Hematopoietic multipotent progenitor cell (in vitro differentiated cells): ENCODE results near the gene MARCHF10. TPM values are rescaled to one million over a fixed set of nuclear protein-coding genes. Genes with fewer than 3 reads are reported as not detected.

ENCODE experiments used
- DNase-seq, 3 donors: peaks; one replicate each; pipeline ENCODE4 v3.0.0-alpha.2; 2011 to 2015; ENCODE audit warnings: low read depth in 2 of 3, low spot score in 2 of 3
- total RNA-seq: library from RNA; depleted of rRNA; stranded (reverse); fragments of >200 nt; gene quantifications from one replicate; pipeline ENCODE4 v1.2.3, GENCODE V29; 2012

The MARCHF10 gene
- total RNA-seq, 1 donor: not detected

GRCh38 chr17:62823111-62823893 lies 15.2 kb upstream of the MARCHF10 start:
- no peak for DNase-seq

GRCh38 chr17:62822080-62822904 lies 14.2 kb upstream of the MARCHF10 start:
- DNase-seq: no peak

GRCh38 chr17:62821189-62822079 lies 13.3 kb upstream of the MARCHF10 start:
- DNase-seq: no peak

- peak in 1 of 3 donors; percentile 31 for DNase-seq
These were observed 11.6 kb upstream of the MARCHF10 start for GRCh38 chr17:62819511-62820221.

- DNase-seq: no peak
These were observed 10.4 kb upstream of the MARCHF10 start for GRCh38 chr17:62818526-62818925.

GRCh38 chr17:62816282-62816839 lies 8.2 kb upstream of the MARCHF10 start:
- DNase-seq: no peak

- DNase-seq: no peak
These were observed 1.5 kb upstream of the MARCHF10 start for GRCh38 chr17:62809656-62810055.

- DNase-seq: no peak
These were observed 459 bp upstream of the MARCHF10 start for GRCh38 chr17:62808576-62808970.

GRCh38 chr17:62805234-62805633 lies 2.9 kb downstream of the MARCHF10 start:
- no peak for DNase-seq

GRCh38 chr17:62804822-62805221 lies 3.3 kb downstream of the MARCHF10 start:
- no peak for DNase-seq

GRCh38 chr17:62804025-62804424 lies 4.1 kb downstream of the MARCHF10 start:
- no peak for DNase-seq

GRCh38 chr17:62802561-62803205 lies 5.4 kb downstream of the MARCHF10 start:
- no peak for DNase-seq

- no peak for DNase-seq
These were observed 6.5 kb downstream of the MARCHF10 start for GRCh38 chr17:62801553-62802114.

GRCh38 chr17:62800585-62800984 lies 7.5 kb downstream of the MARCHF10 start:
- DNase-seq: peak in 1 of 3 donors; percentile 23

- no peak for DNase-seq
These were observed 10.2 kb downstream of the MARCHF10 start for GRCh38 chr17:62797959-62798358.

- DNase-seq: no peak
These were observed 11.8 kb downstream of the MARCHF10 start for GRCh38 chr17:62796291-62796690.

- DNase-seq: peak in 2 of 3 donors; percentile 77 to 95
These were observed 13.5 kb downstream of the MARCHF10 start for GRCh38 chr17:62794666-62794971.

- DNase-seq: no peak
These were observed 14.0 kb downstream of the MARCHF10 start for GRCh38 chr17:62793919-62794665.

GRCh38 chr17:62792447-62792800 lies 15.7 kb downstream of the MARCHF10 start:
- DNase-seq: no peak
